ENCODE data around the gene TSGA10IP. TPM values are rescaled to one million over a fixed set of nuclear protein-coding genes. Genes with fewer than 3 reads are reported as not detected.

Gene TSGA10IP
- total RNA-seq, 4 donors from 2014 or later = not detected

DNA sequence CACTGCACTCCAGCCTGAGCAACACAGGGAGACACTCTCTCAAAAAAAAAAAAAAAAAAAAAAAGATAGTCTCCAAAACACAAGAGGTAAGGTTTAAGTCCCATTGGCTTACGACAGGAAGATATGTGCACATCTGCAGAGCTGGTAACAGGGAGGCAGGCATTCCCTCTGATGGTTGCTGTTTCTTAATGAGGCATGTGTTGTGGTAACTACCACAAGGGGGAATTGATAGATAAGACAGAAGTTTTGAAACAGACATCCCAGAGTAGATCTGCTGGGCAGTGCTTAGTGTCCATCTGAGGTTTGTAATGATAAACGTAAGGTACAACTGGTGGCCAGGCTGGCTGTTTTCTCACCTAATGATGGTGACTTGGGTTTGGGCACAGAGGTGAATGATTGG is 52.0 kb downstream of the TSGA10IP start:
- Histone ChIP-seq H3K4me3 (no peak overlapping the region), H3K4me1 (peaks cover 3 to 23% (median 10%) of the 10 kb centered on the region in 4 donors), H3K9me3 (no peaks in the 10 kb centered on the region), H3K27me3 (no peaks in the 10 kb centered on the region), H3K27ac (no peak overlapping the region), H3K36me3 (peaks cover 0 to 24% (median 12%) of the 10 kb centered on the region in 4 donors)
- WGBS, 2 donors (ENCODE audit: low coverage in 1 of 2) = 74 to 83% methylated on average over 1 to 2 of the region's 2 CpGs
- in situ Hi-C loops (cut with MboI; ENCODE audit: low pct_ligation_motif_present in 1 of 4, low pct_unique_long_range_greater_than_20kb in 1 of 4, low sequenced_read_pairs in 3 of 4) (loop anchor here (10.0 to 25.0 kb wide), 4 partner anchors 110 to 310 kb away; partner anchors contain the start of genes CTSW (in 3 of the 4), CCDC85B (in 2 of the 4), FIBP (in 2 of the 4) and KAT5 (in 2 of the 4)), intact Hi-C loops (cut with DNase I; ENCODE audit: low total_unique reads) (no loop called here)
- TF ChIP-seq EP300 (IDR thresholded peaks at IDR 0.05; ENCODE audit: low read depth) (no peak), POLR2AphosphoS5 (IDR thresholded peaks at IDR 0.05) (no peak)
- no peak for DNase-seq

GRCh38 chr11:66001942-66002647 is 56.8 kb downstream of the TSGA10IP start, which contains the start of the genes BANF1 and EIF1AD:
TSS of gene BANF1 (plus strand) at chr11:66002503. CDS start at chr11:66003251, 748 bp downstream.
TSS of gene EIF1AD (minus strand) at chr11:66002157. CDS start at chr11:66000389, 1,768 bp downstream.
- TF ChIP-seq POLR2AphosphoS5 (IDR thresholded peaks at IDR 0.05) = peak; percentile 78 to 89 (median 80)
- TF ChIP-seq, protein P1, sequence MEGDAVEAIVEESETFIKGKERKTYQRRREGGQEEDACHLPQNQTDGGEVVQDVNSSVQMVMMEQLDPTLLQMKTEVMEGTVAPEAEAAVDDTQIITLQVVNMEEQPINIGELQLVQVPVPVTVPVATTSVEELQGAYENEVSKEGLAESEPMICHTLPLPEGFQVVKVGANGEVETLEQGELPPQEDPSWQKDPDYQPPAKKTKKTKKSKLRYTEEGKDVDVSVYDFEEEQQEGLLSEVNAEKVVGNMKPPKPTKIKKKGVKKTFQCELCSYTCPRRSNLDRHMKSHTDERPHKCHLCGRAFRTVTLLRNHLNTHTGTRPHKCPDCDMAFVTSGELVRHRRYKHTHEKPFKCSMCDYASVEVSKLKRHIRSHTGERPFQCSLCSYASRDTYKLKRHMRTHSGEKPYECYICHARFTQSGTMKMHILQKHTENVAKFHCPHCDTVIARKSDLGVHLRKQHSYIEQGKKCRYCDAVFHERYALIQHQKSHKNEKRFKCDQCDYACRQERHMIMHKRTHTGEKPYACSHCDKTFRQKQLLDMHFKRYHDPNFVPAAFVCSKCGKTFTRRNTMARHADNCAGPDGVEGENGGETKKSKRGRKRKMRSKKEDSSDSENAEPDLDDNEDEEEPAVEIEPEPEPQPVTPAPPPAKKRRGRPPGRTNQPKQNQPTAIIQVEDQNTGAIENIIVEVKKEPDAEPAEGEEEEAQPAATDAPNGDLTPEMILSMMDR (IDR thresholded peaks at IDR 0.05) = no peak
- no peak for TF ChIP-seq EP300 (IDR thresholded peaks at IDR 0.05; ENCODE audit: low read depth)
- peak; percentile 70 for TF ChIP-seq POLR2A (IDR thresholded peaks at IDR 0.05)
- H3K4me3 ChIP-seq = peak within 1 kb of the TSS; percentile 68 to 99 (median 82)
- in situ Hi-C loops (cut with MboI; ENCODE audit: low pct_ligation_motif_present in 1 of 4, low pct_unique_long_range_greater_than_20kb in 1 of 4, low sequenced_read_pairs in 3 of 4) = no loop called here
- peaks cover 0 to 24% (median 12%) of the 10 kb centered on the region in 4 donors for H3K36me3 ChIP-seq
- DNase-seq = peak; percentile 95
- no peaks in the 10 kb centered on the region for H3K9me3 ChIP-seq
- no peaks in the 10 kb centered on the region for H3K27me3 ChIP-seq
- H3K27ac ChIP-seq = peak within 1 kb of the TSS; percentile 95 to 98 (median 97)
- intact Hi-C loops (cut with DNase I; ENCODE audit: low total_unique reads) = no loop called here
- 0% methylated on average over 14 to 53 of the region's 55 CpGs for WGBS, 2 donors (ENCODE audit: low coverage in 1 of 2)
- H3K4me1 ChIP-seq = peaks cover 9 to 24% (median 19%) of the 10 kb centered on the region in 4 donors

DNA sequence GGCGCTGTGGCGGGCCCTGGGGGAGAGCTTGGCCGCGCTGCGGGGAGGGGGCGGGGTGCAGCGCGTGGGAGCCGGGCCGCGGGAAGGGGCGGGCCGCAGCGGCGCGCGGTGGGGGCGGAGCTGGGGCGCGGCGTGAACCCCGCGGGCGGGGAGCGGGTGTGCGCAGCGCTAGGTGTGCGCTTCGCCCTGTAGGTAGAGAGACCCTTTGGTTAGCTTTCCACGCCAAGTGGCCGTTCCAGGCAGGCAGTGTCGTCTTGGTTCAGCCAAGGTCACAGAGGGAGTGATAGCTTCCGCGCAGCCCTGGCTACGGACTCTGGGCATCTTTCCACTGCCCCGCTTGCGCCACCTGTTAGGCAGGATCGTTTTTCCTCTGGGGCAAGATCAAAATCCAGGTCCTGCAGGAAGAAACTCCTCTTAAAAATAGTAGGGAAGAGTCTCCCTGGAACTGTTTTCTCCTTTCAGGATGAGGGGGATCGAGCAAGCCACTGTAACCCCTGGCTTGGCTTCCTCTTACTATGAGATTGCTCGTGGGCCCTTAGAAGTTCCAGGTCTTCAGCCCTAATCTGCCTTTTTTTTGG is 57.5 kb downstream of the TSGA10IP start:
- peaks cover 0 to 24% (median 9%) of the 10 kb centered on the region in 4 donors for H3K36me3 ChIP-seq
- 0% methylated on average over 25 of the region's 40 CpGs; no CpG with 5 or more reads in 1 of the 2 donors for WGBS, 2 donors (ENCODE audit: low coverage in 1 of 2)

DNA sequence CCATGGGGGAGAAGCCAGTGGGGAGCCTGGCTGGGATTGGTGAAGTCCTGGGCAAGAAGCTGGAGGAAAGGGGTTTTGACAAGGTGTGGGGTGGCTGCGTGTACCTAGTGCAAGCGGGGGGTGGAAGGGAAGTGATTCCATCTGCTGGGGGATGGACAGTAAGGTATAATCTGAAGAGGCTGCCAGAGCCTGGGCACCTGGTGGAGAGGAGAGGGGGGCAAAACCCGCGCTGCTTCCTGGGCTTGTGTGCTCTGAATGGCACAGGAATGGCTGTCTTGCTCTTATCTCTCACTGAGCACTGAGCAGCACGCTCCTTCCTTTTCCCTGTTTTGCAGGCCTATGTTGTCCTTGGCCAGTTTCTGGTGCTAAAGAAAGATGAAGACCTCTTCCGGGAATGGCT is 58.0 kb downstream of the TSGA10IP start:
- WGBS, 2 donors (ENCODE audit: low coverage in 1 of 2) = 53% methylated on average over 6 of the region's 6 CpGs; no CpG with 5 or more reads in 1 of the 2 donors
- DNase-seq = no peak
- H3K9me3 ChIP-seq = no peaks in the 10 kb centered on the region
- intact Hi-C loops (cut with DNase I; ENCODE audit: low total_unique reads) = no loop called here
- peaks cover 9 to 24% (median 19%) of the 10 kb centered on the region in 4 donors for H3K4me1 ChIP-seq
- H3K36me3 ChIP-seq = peaks cover 0 to 19% (median 8%) of the 10 kb centered on the region in 4 donors
- in situ Hi-C loops (cut with MboI; ENCODE audit: low pct_ligation_motif_present in 1 of 4, low pct_unique_long_range_greater_than_20kb in 1 of 4, low sequenced_read_pairs in 3 of 4) = no loop called here
- no peak for TF ChIP-seq POLR2A (IDR thresholded peaks at IDR 0.05)
- no peak for TF ChIP-seq EP300 (IDR thresholded peaks at IDR 0.05; ENCODE audit: low read depth)
- TF ChIP-seq, protein P1 (IDR thresholded peaks at IDR 0.05) = no peak
- TF ChIP-seq POLR2AphosphoS5 (IDR thresholded peaks at IDR 0.05) = no peak
- H3K27ac ChIP-seq = peak overlapping the region; percentile 95 to 98 (median 97)
- H3K4me3 ChIP-seq = peak overlapping the region in 3 of 4 donors; percentile 68 to 99 (median 77)
- H3K27me3 ChIP-seq = no peaks in the 10 kb centered on the region

More for the DNA sequence above, 57.5 kb downstream of the TSGA10IP start:
- peak overlapping the region; percentile 95 to 98 (median 97) for H3K27ac ChIP-seq
- peak overlapping the region; percentile 68 to 99 (median 82) for H3K4me3 ChIP-seq
- peaks cover 9 to 24% (median 19%) of the 10 kb centered on the region in 4 donors for H3K4me1 ChIP-seq
- no peaks in the 10 kb centered on the region for H3K9me3 ChIP-seq
- intact Hi-C loops (cut with DNase I; ENCODE audit: low total_unique reads) = no loop called here
- no peak for TF ChIP-seq EP300 (IDR thresholded peaks at IDR 0.05; ENCODE audit: low read depth)
- TF ChIP-seq POLR2AphosphoS5 (IDR thresholded peaks at IDR 0.05) = peak in 2 of 3 donors; percentile 7 to 55
- TF ChIP-seq, protein P1 (IDR thresholded peaks at IDR 0.05) = peak in 2 of 5 experiments; percentile 13 to 20
- peak; percentile 8 for TF ChIP-seq POLR2A (IDR thresholded peaks at IDR 0.05)
- H3K27me3 ChIP-seq = no peaks in the 10 kb centered on the region
- DNase-seq = peak; percentile 68
- in situ Hi-C loops (cut with MboI; ENCODE audit: low pct_ligation_motif_present in 1 of 4, low pct_unique_long_range_greater_than_20kb in 1 of 4, low sequenced_read_pairs in 3 of 4) = no loop called here
